Activated naive CD8-positive, alpha-beta T cell treated with anti-CD3 and anti-CD28 coated beads, Interleukin-2, amount 50 U/mL, for 24 hours (primary cell): ENCODE results near the gene MSANTD2.

ENCODE experiments used
- ATAC-seq: fragments of 150-1000 bp; cut with Tn5 transposase; one replicate; pipeline ENCODE4 v1.10.0; 2021
- DNase-seq: peaks from one replicate; pipeline ENCODE4 v3.0.0; 2021
- H3K27ac Mint-ChIP-seq: one replicate; pipeline ENCODE4 v1.8.0; 2021; ENCODE audit warnings: mild to moderate bottlenecking, mixed read lengths
- H3K27me3 Mint-ChIP-seq: one replicate; pipeline ENCODE4 v1.8.0; 2021; ENCODE audit warnings: mixed read lengths
- H3K36me3 Mint-ChIP-seq: one replicate; pipeline ENCODE4 v1.8.0; 2021; ENCODE audit warnings: low read depth, mixed read lengths
- H3K4me1 Mint-ChIP-seq: one replicate; pipeline ENCODE4 v1.8.0; 2021; ENCODE audit warnings: mixed read lengths
- H3K4me3 Mint-ChIP-seq: one replicate; pipeline ENCODE4 v1.8.0; 2021; ENCODE audit warnings: mild to moderate bottlenecking, moderate library complexity, mixed read lengths
- H3K9me3 Mint-ChIP-seq: one replicate; pipeline ENCODE4 v1.8.0; 2021; ENCODE audit warnings: mixed read lengths

MSANTD2 gene

GRCh38 chr11:124757320-124757719 lies 42.9 kb downstream of the MSANTD2 start:
- Mint-ChIP-seq H3K4me1 (peaks cover 28% of the 10 kb centered on the region), H3K27me3 (peaks cover 46% of the 10 kb centered on the region), H3K4me3 (no peak overlapping the region), H3K9me3 (no peaks in the 10 kb centered on the region), H3K27ac (no peak overlapping the region), H3K36me3 (no peaks in the 10 kb centered on the region)
- DNase-seq (no peak), ATAC-seq (no peak)

DNA sequence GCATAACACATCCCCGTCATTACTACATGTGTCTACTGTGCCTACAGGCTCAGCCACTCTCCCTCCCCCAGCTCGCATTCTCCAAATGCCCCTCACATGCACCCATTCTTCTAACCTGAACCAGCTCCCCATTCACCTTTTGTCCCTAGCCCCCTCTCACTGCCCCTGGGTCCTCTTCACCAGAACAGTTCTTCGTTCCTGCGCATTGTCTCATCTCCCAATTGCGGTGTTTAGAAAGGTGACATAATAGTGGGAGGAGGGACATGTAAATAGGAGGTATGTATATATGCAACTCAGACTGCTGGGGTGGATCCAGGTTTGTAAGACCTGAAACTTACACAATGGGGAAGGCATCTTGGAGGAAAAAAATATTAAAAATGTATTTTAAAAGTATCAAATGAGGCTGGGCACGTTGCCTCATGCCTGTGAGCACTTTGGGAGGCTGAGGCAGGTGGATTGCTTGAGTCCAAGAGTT lies 43.4 kb downstream of the MSANTD2 start:
- Mint-ChIP-seq H3K4me1 (peaks cover 26% of the 10 kb centered on the region), H3K4me3 (no peak overlapping the region), H3K27me3 (peaks cover 46% of the 10 kb centered on the region), H3K36me3 (no peaks in the 10 kb centered on the region), H3K27ac (no peak overlapping the region), H3K9me3 (no peaks in the 10 kb centered on the region)
- ATAC-seq (no peak), DNase-seq (no peak)

DNA sequence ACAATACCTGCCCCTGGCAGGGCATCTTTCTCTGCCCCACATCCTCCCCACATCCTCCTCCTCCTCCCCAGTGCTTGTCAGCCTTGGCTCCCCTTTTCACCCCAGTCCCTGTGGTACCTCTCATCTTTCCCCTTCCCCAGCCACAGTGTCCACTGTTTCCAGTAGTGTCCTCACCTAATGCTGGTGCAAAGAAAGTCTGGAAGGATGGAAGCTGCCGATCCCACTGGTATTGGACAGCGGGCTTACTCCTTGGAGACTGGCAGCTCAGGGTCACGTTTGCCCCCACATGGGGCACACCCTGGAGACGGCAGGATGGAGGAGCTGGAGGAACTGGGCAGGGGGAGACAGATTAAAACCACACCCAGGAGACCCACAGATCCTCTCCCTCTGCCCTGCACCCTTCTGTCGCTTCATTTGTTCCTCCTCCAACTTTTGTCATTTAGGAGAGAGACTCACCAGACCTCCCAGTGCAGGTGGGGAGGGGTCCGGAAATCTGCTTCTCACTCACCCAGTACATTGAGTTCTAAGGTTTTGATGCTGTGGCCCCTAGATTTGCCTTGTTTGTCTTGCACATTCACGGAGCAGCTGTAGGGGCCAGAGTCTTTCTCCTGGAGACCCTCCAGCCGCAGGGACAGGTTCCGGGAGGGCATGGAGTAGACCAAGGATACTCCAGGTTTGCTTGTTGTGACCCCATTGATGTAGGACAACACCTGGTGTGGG lies 44.0 kb downstream of the MSANTD2 start:
- peaks cover 42% of the 10 kb centered on the region for H3K27me3 Mint-ChIP-seq

DNA sequence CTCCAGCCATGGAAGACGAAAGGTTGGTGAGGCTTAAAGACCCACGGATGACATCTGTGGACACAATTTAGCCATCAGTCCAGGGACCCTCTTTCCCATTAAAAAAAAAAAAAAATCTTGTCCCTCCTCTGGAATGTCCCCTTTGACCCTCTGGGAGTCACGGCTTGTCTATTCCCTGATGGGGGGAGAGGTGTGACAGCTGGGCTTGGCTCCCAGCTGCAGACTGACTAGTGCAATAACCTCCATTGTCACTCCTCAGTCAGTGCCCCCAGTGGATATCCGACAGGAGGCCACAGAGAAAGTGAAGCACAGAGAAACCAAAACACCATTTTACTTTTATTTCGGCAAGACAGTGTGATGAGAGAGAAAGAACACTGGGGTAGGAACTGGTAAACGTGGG lies 45.5 kb downstream of the MSANTD2 start:
- ATAC-seq: no peak
- H3K36me3 Mint-ChIP-seq: no peaks in the 10 kb centered on the region
- no peaks in the 10 kb centered on the region for H3K9me3 Mint-ChIP-seq
- H3K27me3 Mint-ChIP-seq: peaks cover 30% of the 10 kb centered on the region
- no peak overlapping the region for H3K4me3 Mint-ChIP-seq
- DNase-seq: no peak
- H3K27ac Mint-ChIP-seq: no peak overlapping the region
- H3K4me1 Mint-ChIP-seq: peaks cover 14% of the 10 kb centered on the region

More for the DNA sequence above, 44.0 kb downstream of the MSANTD2 start:
- no peaks in the 10 kb centered on the region for H3K9me3 Mint-ChIP-seq
- no peaks in the 10 kb centered on the region for H3K36me3 Mint-ChIP-seq
- ATAC-seq: no peak
- no peak overlapping the region for H3K27ac Mint-ChIP-seq
- peaks cover 20% of the 10 kb centered on the region for H3K4me1 Mint-ChIP-seq
- DNase-seq: no peak
- H3K4me3 Mint-ChIP-seq: no peak overlapping the region

- Mint-ChIP-seq H3K27me3 (peaks cover 30% of the 10 kb centered on the region), H3K4me1 (peaks cover 17% of the 10 kb centered on the region), H3K27ac (no peak overlapping the region), H3K36me3 (no peaks in the 10 kb centered on the region), H3K9me3 (no peaks in the 10 kb centered on the region), H3K4me3 (no peak overlapping the region)
- ATAC-seq (no peak), DNase-seq (no peak)
Measured at GRCh38 chr11:124754309-124754708, 45.9 kb downstream of the MSANTD2 start.

DNA sequence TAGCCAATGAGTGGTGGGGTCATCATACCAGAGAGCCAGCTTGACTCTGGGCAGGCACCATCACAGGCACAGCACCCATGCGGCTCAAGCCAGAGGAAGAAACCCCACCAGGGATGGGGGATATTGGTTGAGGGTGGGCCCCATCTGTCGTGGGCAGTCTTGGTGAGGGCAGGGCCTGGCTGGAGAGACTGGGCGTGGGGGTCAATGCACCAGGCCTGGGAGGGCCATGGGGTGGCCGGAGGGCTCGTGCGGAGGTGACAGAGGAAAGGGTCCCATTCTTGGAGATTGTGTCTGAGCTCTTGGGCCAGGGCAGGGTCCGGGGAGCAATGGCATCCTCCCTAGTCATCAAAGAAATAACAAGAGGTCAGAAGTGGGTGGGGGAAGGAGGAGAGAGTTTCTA lies 46.6 kb downstream of the MSANTD2 start:
- Mint-ChIP-seq H3K4me1 (peaks cover 16% of the 10 kb centered on the region), H3K36me3 (no peaks in the 10 kb centered on the region), H3K9me3 (no peaks in the 10 kb centered on the region), H3K27me3 (peaks cover 27% of the 10 kb centered on the region), H3K4me3 (no peak overlapping the region), H3K27ac (no peak overlapping the region)
- DNase-seq (no peak), ATAC-seq (no peak)

GRCh38 chr11:124753205-124753604 lies 47.0 kb downstream of the MSANTD2 start:
- Mint-ChIP-seq H3K36me3 (no peaks in the 10 kb centered on the region), H3K27ac (no peak overlapping the region), H3K4me1 (peaks cover 16% of the 10 kb centered on the region), H3K4me3 (no peak overlapping the region), H3K27me3 (peaks cover 22% of the 10 kb centered on the region), H3K9me3 (no peaks in the 10 kb centered on the region)
- DNase-seq (no peak), ATAC-seq (no peak)

DNA sequence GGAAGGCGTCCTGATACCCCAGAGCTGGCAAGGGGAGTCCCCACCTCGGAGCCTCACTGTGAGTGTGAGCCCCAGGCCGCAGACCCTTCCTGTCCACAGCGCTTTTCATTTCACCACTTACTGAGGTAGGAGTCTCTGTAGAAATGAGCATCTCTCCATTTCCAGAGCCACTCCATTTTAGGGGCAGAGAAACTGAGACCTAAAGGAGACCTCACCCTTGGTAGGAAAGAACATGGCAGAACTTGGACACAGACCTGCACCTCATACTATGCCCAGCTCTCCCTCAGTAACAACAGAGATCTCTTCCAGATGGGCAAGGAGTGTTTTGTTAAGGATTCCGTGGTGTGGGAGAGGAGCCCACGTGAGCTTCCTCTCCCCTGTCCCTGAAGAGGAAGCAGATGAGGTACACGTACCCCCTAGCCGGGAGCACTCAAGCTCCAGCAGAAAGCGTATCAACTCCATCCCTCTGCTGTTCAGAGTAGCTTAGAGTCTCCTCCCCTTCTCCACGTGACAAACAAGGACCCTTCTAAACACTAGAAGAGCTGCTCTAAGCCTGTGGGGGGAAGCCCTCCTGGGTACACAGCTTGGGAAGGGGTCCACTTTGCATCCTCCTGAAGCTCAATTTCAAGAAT lies 47.6 kb downstream of the MSANTD2 start:
- H3K27ac Mint-ChIP-seq: peak overlapping the region; percentile 35
- no peaks in the 10 kb centered on the region for H3K9me3 Mint-ChIP-seq
- H3K4me3 Mint-ChIP-seq: peak overlapping the region; percentile 58
- no peaks in the 10 kb centered on the region for H3K36me3 Mint-ChIP-seq
- H3K4me1 Mint-ChIP-seq: peaks cover 15% of the 10 kb centered on the region
- ATAC-seq: no peak
- peaks cover 16% of the 10 kb centered on the region for H3K27me3 Mint-ChIP-seq
- no peak for DNase-seq

- Mint-ChIP-seq H3K4me3 (peak within 1 kb of the TSS; percentile 58), H3K4me1 (peaks cover 15% of the 10 kb centered on the region)
- no peak for ATAC-seq
Measured at GRCh38 chr11:124751741-124752470, 48.3 kb downstream of the MSANTD2 start, which contains the start of gene VSIG2. Gene VSIG2 (minus strand): TSS chr11:124752255. CDS start chr11:124752137, 118 bp downstream.

DNA sequence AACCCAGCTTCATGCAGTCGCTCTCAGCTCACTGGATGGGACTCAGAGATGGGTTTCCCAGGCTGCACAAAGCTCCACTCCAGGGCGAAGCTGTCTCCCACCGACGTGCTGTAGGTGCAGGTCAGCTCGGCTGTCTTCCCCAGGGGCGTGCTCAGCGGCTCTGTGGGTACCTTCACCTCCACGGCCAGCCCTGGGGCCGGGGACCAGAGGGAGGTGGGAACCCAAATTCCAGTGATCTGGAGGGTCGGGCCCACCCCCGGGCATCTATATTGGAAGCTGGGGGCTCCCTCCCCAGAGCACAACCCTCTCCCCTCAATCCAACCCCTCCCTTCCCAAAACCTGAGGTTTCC lies 48.8 kb downstream of the MSANTD2 start:
- Mint-ChIP-seq H3K4me1 (peaks cover 19% of the 10 kb centered on the region), H3K4me3 (no peak overlapping the region), H3K9me3 (no peaks in the 10 kb centered on the region), H3K27ac (no peak overlapping the region), H3K27me3 (peaks cover 7% of the 10 kb centered on the region), H3K36me3 (no peaks in the 10 kb centered on the region)
- DNase-seq (no peak), ATAC-seq (no peak)

More at GRCh38 chr11:124751741-124752470, 48.3 kb downstream of the MSANTD2 start, which contains the start of gene VSIG2:
- Mint-ChIP-seq H3K36me3 (no peaks in the 10 kb centered on the region), H3K27me3 (peaks cover 11% of the 10 kb centered on the region), H3K27ac (peak within 1 kb of the TSS; percentile 35), H3K9me3 (no peaks in the 10 kb centered on the region)
- no peak for DNase-seq

- ATAC-seq (no peak), DNase-seq (no peak)
- H3K36me3 Mint-ChIP-seq: no peaks in the 10 kb centered on the region
- H3K27ac Mint-ChIP-seq: no peak overlapping the region
- H3K4me3 Mint-ChIP-seq: no peak overlapping the region
- peaks cover 2% of the 10 kb centered on the region for H3K27me3 Mint-ChIP-seq
- H3K4me1 Mint-ChIP-seq: peaks cover 21% of the 10 kb centered on the region
- no peaks in the 10 kb centered on the region for H3K9me3 Mint-ChIP-seq
Measured at GRCh38 chr11:124749912-124750311, 50.3 kb downstream of the MSANTD2 start.

GRCh38 chr11:124748481-124749343 lies 51.5 kb downstream of the MSANTD2 start:
- no peak overlapping the region for H3K4me3 Mint-ChIP-seq
- H3K27me3 Mint-ChIP-seq: peaks cover 2% of the 10 kb centered on the region
- peaks cover 21% of the 10 kb centered on the region for H3K4me1 Mint-ChIP-seq
- no peak overlapping the region for H3K27ac Mint-ChIP-seq
- H3K36me3 Mint-ChIP-seq: no peaks in the 10 kb centered on the region
- no peak for ATAC-seq
- H3K9me3 Mint-ChIP-seq: no peaks in the 10 kb centered on the region
- no peak for DNase-seq

GRCh38 chr11:124748100-124748418 lies 52.1 kb downstream of the MSANTD2 start:
- no peak for DNase-seq
- Mint-ChIP-seq H3K36me3 (no peaks in the 10 kb centered on the region), H3K27ac (no peak overlapping the region), H3K4me3 (no peak overlapping the region), H3K9me3 (no peaks in the 10 kb centered on the region), H3K27me3 (peaks cover 2% of the 10 kb centered on the region), H3K4me1 (peaks cover 21% of the 10 kb centered on the region)
- ATAC-seq: no peak

DNA sequence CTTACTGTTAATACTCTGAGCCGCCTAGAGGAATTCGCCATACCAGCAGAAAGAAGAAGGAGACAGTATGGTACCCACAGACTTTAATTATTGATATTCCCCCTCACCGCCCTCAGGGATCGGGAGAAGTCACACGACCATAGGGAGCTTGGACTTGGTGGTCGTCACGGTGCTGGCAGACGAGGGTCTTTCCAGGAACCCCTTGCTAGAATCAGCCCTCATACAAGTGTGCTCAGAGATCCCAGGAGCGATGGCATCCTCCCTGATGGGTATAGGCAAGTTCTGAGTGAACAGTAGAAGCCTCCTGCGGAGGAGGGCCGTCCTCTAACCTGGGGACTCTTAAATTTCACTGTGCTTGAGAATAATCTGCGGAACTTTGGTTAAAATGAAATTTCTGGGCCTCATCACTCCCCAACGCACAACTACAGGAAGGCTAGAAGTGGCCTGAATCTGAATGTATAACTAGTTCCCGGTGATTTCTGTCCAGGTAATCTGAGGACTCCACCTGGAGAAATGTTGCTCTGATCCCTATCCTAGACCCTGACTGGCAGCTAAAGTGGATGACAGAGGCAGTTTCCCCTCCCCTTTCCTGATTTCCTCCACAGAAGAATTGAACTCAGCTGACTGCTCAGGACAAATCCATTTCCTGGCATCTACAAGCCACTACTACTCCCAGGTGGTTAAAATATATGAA lies 52.7 kb downstream of the MSANTD2 start:
- Mint-ChIP-seq H3K4me1 (peaks cover 19% of the 10 kb centered on the region), H3K27ac (no peak overlapping the region), H3K9me3 (no peaks in the 10 kb centered on the region), H3K4me3 (peak overlapping the region; percentile 84), H3K36me3 (no peaks in the 10 kb centered on the region), H3K27me3 (peaks cover 2% of the 10 kb centered on the region)
- DNase-seq: no peak
- no peak for ATAC-seq
